Testis (tissue), 2 donors: Measurements from ENCODE around the gene LSR.

Experiments
- CTCF ChIP-seq, 3 experiments: fragments of 450-650 bp in 2 of 3; fragments of 200-600 bp in 1 of 3; sonication (generic) in 1 of 3; IDR thresholded peaks; one replicate each; pipeline ENCODE4 v1.5.1; 2016 to 2019; ENCODE audit warnings: antibody characterized with exemption in 3 of 3, mild to moderate bottlenecking in 2 of 3, moderate library complexity in 1 of 3
- POLR2A ChIP-seq: fragments of 450-650 bp; IDR thresholded peaks from one replicate; pipeline ENCODE4 v1.6.1; 2017; ENCODE audit warnings: antibody characterized with exemption, mild to moderate bottlenecking, moderate library complexity

- TF ChIP-seq CTCF (IDR thresholded peaks at IDR 0.05) = no peak
- no peak for TF ChIP-seq POLR2A
These were observed 31.2 kb upstream of the LSR start for GRCh38 chr19:35217649-35217990.
